Upper lobe of left lung (tissue), 6 donors: ENCODE measurements around the gene ITIH2. TPM values are rescaled to one million over a fixed set of nuclear protein-coding genes. Genes with fewer than 3 reads are reported as not detected.

Experiments
- ATAC-seq, 2 donors: fragments of 200-7000 bp; cut with Tn5 transposase; one replicate each; pipeline ENCODE4 v1.9.1; 2022; ENCODE audit warnings: mild to moderate bottlenecking in 2 of 2, moderate library complexity in 2 of 2; ENCODE audit not compliant: low FRiP score in 2 of 2
- DNase-seq, 2 donors: peaks; one replicate each; pipeline ENCODE4 v3.0.0-alpha.2; 2019 to 2020
- H3K27ac ChIP-seq, 4 donors: fragments of 200-600 bp; sonication (generic); one replicate each; pipeline ENCODE4 v1.5.1; 2016 to 2019
- H3K27me3 ChIP-seq, 4 donors: fragments of 200-600 bp; sonication (generic); one replicate each; pipeline ENCODE4 v1.5.1; 2017 to 2019
- H3K36me3 ChIP-seq, 4 donors: fragments of 200-600 bp; sonication (generic); one replicate each; pipeline ENCODE4 v1.5.1; 2016 to 2019
- H3K4me1 ChIP-seq, 4 donors: fragments of 200-600 bp; sonication (generic); one replicate each; pipeline ENCODE4 v1.5.1; 2018 to 2019
- H3K4me3 ChIP-seq, 4 donors: fragments of 200-600 bp; sonication (generic); one replicate each; pipeline ENCODE4 v1.5.1; 2017 to 2019; ENCODE audit warnings: mild to moderate bottlenecking in 2 of 4, moderate library complexity in 1 of 4
- H3K9me3 ChIP-seq, 4 donors: fragments of 200-600 bp; sonication (generic); one replicate each; pipeline ENCODE4 v1.5.1; 2018 to 2019
- CTCF ChIP-seq, 6 experiments: fragments of 450-650 bp in 4 of 6; fragments of 200-600 bp in 2 of 6; sonication (generic) in 2 of 6; IDR thresholded peaks; one replicate each; pipeline ENCODE4 v1.5.1; 2016 to 2019; ENCODE audit warnings: antibody characterized with exemption in 6 of 6
- EP300 ChIP-seq, 4 donors: sonication (generic); formaldehyde crosslinking; IDR thresholded peaks; one replicate each; pipeline ENCODE4 v1.5.1; 2017; ENCODE audit warnings: antibody characterized with exemption in 4 of 4, control low read depth in 2 of 4
- POLR2A ChIP-seq, 4 donors: fragments of 450-650 bp; IDR thresholded peaks; one replicate each; pipeline ENCODE4 v1.5.1; 2016 to 2017; ENCODE audit warnings: antibody characterized with exemption in 4 of 4, mild to moderate bottlenecking in 2 of 4
- POLR2AphosphoS5 ChIP-seq, 2 donors: sonication (generic); formaldehyde crosslinking; IDR thresholded peaks; one replicate each; pipeline ENCODE4 v1.5.1; 2017; ENCODE audit warnings: antibody characterized with exemption in 2 of 2
- WGBS, 2 donors: methylation state at CpG; one replicate each; pipeline ENCODE4 v1.1.5; 2017 to 2018; 5-methylcytosine and 5-hydroxymethylcytosine counted together
- total RNA-seq, 6 donors: library from RNA; depleted of rRNA in 4 of 6; stranded (reverse); fragments of >200 nt in 4 of 6; gene quantifications; one replicate each; pipeline versions ENCODE4 v1.1.0 to v1.2.1, GENCODE V29; 2016 to 2021
- donor health status: DM: no; HTN: no; CAD: no; lungs with moderate emphysema.
- donor health status: DM: no; HTN: yes; CAD: no; lungs with severe emphysema.

The ITIH2 gene
- total RNA-seq, 6 donors from 2014 or later, result 0.61 to 1.5 (median 0.61) TPM; not detected in 3

- Histone ChIP-seq H3K27me3 (no peaks in the 10 kb centered on the region), H3K36me3 (no peaks in the 10 kb centered on the region), H3K4me3 (no peak overlapping the region), H3K4me1 (no peaks in the 10 kb centered on the region), H3K27ac (no peak overlapping the region), H3K9me3 (peaks cover 0 to 5% (median 2%) of the 10 kb centered on the region in 4 donors)
- TF ChIP-seq CTCF (IDR thresholded peaks at IDR 0.05), result no peak
- TF ChIP-seq POLR2A (IDR thresholded peaks at IDR 0.05), result no peak
- TF ChIP-seq POLR2AphosphoS5 (IDR thresholded peaks at IDR 0.05), result no peak
- no peak for TF ChIP-seq EP300 (IDR thresholded peaks at IDR 0.05)
- ATAC-seq (no peak), DNase-seq (no peak)
- 80 to 81% methylated on average over 8 of the region's 8 CpGs for WGBS, 2 donors
Observed at GRCh38 chr10:7697426-7697825, 5.7 kb upstream of the ITIH2 start.

- no peaks in the 10 kb centered on the region for H3K4me1 ChIP-seq
- ATAC-seq (no peak), DNase-seq (no peak)
- no peaks in the 10 kb centered on the region for H3K36me3 ChIP-seq
- WGBS, 2 donors, result 36 to 55% methylated on average over 2 of the region's 2 CpGs
- no peaks in the 10 kb centered on the region for H3K27me3 ChIP-seq
- H3K9me3 ChIP-seq, result no peaks in the 10 kb centered on the region
- no peak overlapping the region for H3K27ac ChIP-seq
- no peak overlapping the region for H3K4me3 ChIP-seq
- no peak for TF ChIP-seq CTCF (IDR thresholded peaks at IDR 0.05)
- TF ChIP-seq EP300 (IDR thresholded peaks at IDR 0.05), result no peak
- no peak for TF ChIP-seq POLR2A (IDR thresholded peaks at IDR 0.05)
- no peak for TF ChIP-seq POLR2AphosphoS5 (IDR thresholded peaks at IDR 0.05)
Observed at GRCh38 chr10:7700577-7701125, 2.5 kb upstream of the ITIH2 start.

- no peak for ATAC-seq
- H3K27ac ChIP-seq, result no peak overlapping the region
- H3K9me3 ChIP-seq, result no peaks in the 10 kb centered on the region
- H3K36me3 ChIP-seq, result no peaks in the 10 kb centered on the region
- WGBS, 2 donors, result 79 to 81% methylated on average over 8 of the region's 8 CpGs
- TF ChIP-seq CTCF (IDR thresholded peaks at IDR 0.05), result no peak
- no peak for TF ChIP-seq EP300 (IDR thresholded peaks at IDR 0.05)
- TF ChIP-seq POLR2A (IDR thresholded peaks at IDR 0.05), result no peak
- TF ChIP-seq POLR2AphosphoS5 (IDR thresholded peaks at IDR 0.05), result no peak
- H3K4me3 ChIP-seq, result no peak overlapping the region
- no peaks in the 10 kb centered on the region for H3K27me3 ChIP-seq
- no peaks in the 10 kb centered on the region for H3K4me1 ChIP-seq
- DNase-seq, result no peak
Observed at GRCh38 chr10:7701158-7701742, 1.9 kb upstream of the ITIH2 start.

GRCh38 chr10:7702288-7702812 lies 766 bp upstream of the ITIH2 start:
- Histone ChIP-seq H3K9me3 (no peaks in the 10 kb centered on the region), H3K36me3 (no peaks in the 10 kb centered on the region), H3K27ac (no peak overlapping the region), H3K4me3 (no peak overlapping the region), H3K27me3 (no peaks in the 10 kb centered on the region), H3K4me1 (no peaks in the 10 kb centered on the region)
- 87 to 94% methylated on average over 3 to 4 of the region's 4 CpGs for WGBS, 2 donors
- TF ChIP-seq POLR2A (IDR thresholded peaks at IDR 0.05) (no peak), POLR2AphosphoS5 (IDR thresholded peaks at IDR 0.05) (no peak), CTCF (IDR thresholded peaks at IDR 0.05) (no peak), EP300 (IDR thresholded peaks at IDR 0.05) (no peak)
- ATAC-seq (no peak), DNase-seq (no peak)
